Mononuclear cell (primary cell): Measurements from ENCODE around the gene COQ3. TPM values are rescaled to one million over a fixed set of nuclear protein-coding genes. Genes with fewer than 3 reads are reported as not detected.
"Not testable (repeated sequence)": the region's sequence is repeated elsewhere in the genome, so short reads cannot be mapped to it uniquely, and the experiment has no call there.

Source experiments
- H3K27me3 ChIP-seq: 2 replicates; pipeline ENCODE4 v1.6.0; 2011; ENCODE audit warnings: low read length, control low read depth; ENCODE audit not compliant: insufficient read depth
- H3K4me1 ChIP-seq: 2 replicates; pipeline ENCODE4 v1.5.1; 2011; ENCODE audit warnings: mild to moderate bottlenecking, low read length, control low read depth; ENCODE audit not compliant: insufficient read depth
- H3K4me3 ChIP-seq: 2 replicates; pipeline ENCODE4 v1.5.1; 2011; ENCODE audit warnings: mild to moderate bottlenecking, low read length, moderate library complexity
- H3K9me3 ChIP-seq: 2 replicates; pipeline ENCODE4 v1.5.1; 2011; ENCODE audit warnings: low read depth, mild to moderate bottlenecking, control low read depth, low read length
- total RNA-seq: library from RNA; depleted of rRNA; stranded (reverse); fragments of >200 nt; gene quantifications from one replicate; pipeline ENCODE4 v1.2.3, GENCODE V29; 2012

COQ3 gene
- total RNA-seq, 1 donor: 1.0 TPM

DNA sequence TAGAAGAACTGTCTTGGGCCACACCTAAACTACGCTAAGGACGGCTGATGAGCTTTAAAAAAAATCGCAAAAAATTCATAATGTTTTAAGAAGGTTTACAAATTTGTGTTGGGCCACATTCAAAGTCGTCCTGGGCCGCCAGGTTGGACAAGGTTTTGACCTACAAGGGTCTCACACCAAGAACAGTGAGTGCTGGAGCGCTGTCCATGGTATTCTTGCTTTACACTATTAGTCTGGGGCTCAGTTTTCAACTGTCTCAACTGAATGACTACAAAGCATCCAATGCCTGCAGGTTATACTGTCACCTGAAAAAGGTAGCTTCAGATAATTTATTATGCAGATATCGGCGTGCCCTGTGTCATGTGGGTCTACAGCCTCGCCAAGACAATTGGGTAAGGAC lies 40.9 kb downstream of the COQ3 start:
- no peak overlapping the region for H3K4me3 ChIP-seq
- peaks cover 45% of the 10 kb centered on the region for H3K27me3 ChIP-seq
- peaks cover 4% of the 10 kb centered on the region for H3K4me1 ChIP-seq
- H3K9me3 ChIP-seq: no peaks in the 10 kb centered on the region

DNA sequence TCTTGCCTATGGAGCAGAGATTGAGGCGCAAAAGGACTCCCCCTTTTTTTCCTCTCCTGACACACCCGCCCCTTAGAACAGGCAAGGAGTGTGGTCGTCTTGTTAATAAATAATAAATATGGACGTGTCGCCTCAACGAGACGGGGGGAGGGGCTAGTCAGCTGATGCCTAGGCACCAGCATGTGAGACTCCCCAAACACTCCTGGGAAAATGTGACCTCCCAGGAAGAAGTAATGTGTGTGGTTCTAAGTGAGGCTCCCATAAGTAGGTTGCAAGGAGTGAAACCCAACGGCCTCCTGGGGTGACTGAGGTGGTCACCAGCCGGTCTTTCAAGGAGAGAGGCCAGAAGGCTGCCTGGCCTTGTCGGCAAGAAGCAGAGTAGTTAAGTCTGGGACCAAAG lies 43.4 kb downstream of the COQ3 start:
- no peak overlapping the region for H3K4me3 ChIP-seq
- H3K27me3 ChIP-seq: peaks cover 62% of the 10 kb centered on the region
- H3K9me3 ChIP-seq: no peaks in the 10 kb centered on the region

DNA sequence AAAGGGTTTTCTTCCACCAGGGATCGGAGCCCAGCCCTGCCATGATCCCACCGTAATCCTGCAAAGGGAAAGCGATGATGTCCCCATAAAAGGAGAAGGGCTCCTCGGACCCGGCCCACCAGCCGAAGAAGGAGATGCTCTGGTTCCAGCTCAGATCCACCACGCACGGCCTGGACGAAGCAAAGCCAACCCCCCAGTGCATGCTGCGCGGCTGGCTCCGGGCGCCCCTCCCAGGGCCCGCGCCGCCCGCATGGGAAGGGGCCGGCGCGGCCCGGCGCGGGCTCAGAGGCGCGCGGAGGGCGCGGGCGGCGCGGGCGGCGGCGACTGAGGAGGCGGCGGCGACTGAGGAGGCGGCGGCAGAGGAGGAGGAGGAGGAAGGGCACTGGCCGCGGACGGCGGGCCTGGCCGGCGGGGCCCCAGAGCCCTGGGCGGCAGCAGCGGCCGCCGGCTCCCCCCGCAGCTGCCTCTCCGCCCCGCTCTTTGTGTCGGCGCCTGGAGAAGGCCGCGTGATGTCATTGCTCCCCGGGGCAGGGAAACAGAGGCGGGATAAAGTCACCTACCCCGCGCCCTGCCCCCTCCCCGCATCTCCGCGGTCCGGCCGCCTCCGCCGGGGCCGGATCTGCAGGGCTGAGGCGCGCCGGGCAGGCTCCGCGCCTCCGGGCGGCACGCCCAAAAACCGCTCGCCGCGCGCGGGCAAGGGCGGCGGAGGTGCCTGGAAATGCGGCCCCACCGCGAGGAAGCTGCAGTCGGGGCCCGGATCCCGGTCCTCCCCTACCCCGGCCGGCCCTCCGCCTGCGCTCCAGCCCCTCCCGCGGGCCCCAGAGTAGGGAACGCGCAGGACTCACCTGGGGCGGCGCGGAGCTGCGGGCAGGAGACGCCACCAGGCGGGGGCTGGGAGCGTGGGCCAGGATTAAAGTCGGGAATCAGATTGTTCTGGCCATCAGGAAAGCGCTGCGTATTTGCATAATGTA lies 44.5 kb downstream of the COQ3 start, which contains the start of gene FAXC:
TSS of gene FAXC (minus strand) at position 504 of the 971 bp plus-strand sequence. CDS start at position 202, 302 bp downstream.
- no peaks in the 10 kb centered on the region for H3K9me3 ChIP-seq
- peaks cover 69% of the 10 kb centered on the region for H3K27me3 ChIP-seq
- H3K4me1 ChIP-seq: peaks cover 4% of the 10 kb centered on the region
- no peak within 1 kb of the TSS for H3K4me3 ChIP-seq

More for the DNA sequence above, 43.4 kb downstream of the COQ3 start:
- peaks cover 4% of the 10 kb centered on the region for H3K4me1 ChIP-seq

DNA sequence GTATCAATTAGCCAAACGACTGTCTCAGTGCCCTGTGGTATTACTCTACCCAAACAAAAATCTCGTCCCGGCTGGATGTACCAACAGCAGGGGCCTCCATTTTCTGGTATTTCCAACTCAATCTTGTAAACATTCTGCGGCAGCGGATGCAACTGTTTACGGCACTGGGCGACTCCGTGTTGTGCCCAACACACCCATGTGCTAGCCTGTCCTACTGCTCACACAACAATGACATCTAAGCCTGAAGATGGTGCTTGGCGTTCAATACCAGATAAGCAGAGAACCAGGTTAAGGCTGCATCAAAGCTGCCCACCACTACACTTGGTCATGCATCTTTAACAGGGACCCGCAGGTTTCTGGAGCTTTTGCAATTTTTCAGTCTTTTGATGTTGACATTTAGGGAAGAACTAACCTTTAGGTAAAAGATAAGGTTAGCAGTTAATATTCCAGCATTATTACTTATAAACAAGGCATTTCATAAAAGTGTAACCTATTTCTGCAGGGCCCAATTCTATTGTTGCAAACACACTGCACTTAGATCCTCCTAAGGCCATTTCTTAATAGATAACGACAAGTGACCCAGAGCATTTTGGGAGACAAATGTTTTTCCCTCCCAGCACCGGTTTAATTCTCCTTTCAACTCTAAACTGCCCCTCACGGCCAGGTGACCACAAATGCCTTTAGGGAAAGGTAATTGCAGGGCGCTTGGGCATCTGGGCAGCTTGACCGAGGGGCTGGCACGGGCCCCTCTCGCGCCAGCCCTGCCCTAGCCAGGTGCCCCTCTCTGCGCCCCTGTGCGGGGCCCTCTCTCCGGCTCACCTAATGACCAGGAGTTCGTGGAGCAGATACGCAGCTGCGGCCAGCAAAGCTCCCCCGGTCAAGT lies 45.5 kb downstream of the COQ3 start:
- no peak overlapping the region for H3K4me3 ChIP-seq
- no peaks in the 10 kb centered on the region for H3K9me3 ChIP-seq
- H3K27me3 ChIP-seq: peaks cover 69% of the 10 kb centered on the region
- H3K4me1 ChIP-seq: peaks cover 4% of the 10 kb centered on the region

DNA sequence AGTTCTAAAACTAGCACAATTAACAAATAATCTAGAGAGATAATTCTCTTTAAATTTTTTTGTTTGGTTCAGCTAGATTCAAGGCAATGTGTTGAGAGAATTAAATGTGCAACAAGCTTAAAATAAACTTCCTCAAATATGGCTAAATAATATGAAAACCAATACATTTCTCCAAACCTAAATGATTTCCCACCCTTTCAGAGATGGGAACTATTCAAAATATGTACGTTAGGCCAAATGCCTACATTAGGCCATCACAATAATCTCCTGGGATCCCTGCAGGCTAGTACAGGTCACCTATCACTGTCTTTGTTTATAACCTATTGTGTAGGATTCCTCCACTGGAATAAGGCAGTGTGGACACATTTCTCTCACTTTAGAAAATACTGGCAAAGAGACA lies 46.2 kb downstream of the COQ3 start:
- Histone ChIP-seq H3K4me3 (no peak overlapping the region), H3K27me3 (peaks cover 65% of the 10 kb centered on the region), H3K4me1 (peaks cover 4% of the 10 kb centered on the region), H3K9me3 (no peaks in the 10 kb centered on the region)

DNA sequence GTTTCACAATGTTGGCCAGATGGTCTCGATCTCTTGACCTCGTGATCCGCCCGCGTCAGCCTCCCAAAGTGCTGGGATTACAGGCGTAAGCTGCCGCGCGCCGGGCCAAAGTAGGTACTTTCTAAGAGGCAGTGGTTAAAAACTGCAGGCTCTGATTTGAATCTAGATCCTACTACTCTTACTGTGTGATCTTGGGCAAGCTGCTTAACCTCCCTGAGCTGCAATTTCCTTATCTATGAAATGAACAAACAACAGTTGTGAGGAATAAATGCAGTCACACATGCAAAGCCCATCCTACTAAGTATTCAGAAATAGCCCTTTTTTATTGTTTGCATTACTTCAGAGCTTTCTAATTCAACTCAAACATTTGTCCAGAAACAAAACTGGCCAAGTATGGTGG lies 47.4 kb downstream of the COQ3 start:
- Histone ChIP-seq H3K27me3 (peaks cover 62% of the 10 kb centered on the region), H3K9me3 (no peaks in the 10 kb centered on the region), H3K4me3 (no peak overlapping the region), H3K4me1 (peaks cover 4% of the 10 kb centered on the region)

DNA sequence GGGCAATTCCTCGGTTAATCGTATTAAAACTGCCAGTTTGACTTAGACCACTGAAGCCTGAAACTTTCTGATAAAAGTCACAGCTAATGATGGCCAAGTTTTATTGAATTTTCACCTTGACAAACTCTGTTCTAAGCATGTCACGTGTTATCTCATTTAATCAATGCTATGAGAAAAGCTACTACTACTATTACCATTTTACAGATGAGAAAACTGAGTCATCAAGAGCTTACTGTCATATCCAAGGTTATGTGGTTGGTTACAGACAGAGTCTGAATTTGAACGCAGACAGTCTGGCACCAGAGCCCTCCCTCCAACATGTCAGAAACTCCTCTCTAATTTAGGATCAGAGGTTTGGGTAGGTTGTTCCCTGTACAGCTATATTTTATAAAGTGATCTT lies 48.8 kb downstream of the COQ3 start:
- H3K4me3 ChIP-seq: no peak overlapping the region
- H3K4me1 ChIP-seq: peaks cover 4% of the 10 kb centered on the region
- H3K9me3 ChIP-seq: no peaks in the 10 kb centered on the region
- H3K27me3 ChIP-seq: peaks cover 48% of the 10 kb centered on the region

GRCh38 chr6:99344289-99344688 lies 49.7 kb downstream of the COQ3 start:
- Histone ChIP-seq H3K27me3 (peaks cover 46% of the 10 kb centered on the region), H3K4me3 (no peak overlapping the region), H3K9me3 (no peaks in the 10 kb centered on the region), H3K4me1 (no peaks in the 10 kb centered on the region)

DNA sequence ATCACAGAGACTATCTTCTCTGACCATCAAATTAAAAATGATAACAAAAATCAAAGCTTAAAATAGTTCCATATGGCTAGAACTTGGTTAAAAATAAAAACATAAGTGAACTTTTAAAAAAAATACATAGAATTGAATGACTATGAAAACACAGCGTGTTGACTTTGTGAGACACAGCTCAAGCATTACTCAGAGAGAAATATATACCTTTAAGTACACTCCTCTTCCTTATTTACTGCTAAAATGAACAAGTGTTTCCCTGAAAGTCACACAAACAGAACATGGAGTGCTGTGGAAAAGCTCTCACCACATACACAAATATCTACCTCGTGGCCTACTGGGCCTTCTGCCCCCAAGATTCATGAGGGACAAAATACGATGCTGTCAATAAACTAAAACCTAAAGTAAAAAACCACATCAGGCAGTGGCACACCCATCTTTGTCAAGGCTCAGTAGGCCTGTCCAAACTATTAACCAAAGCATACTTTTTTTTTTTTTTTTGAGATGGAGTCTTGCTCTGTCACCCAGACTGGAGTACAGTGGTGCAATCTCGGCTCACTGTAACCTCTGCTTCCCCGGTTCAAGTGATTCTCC lies 52.0 kb downstream of the COQ3 start:
- Histone ChIP-seq H3K4me1 (no peaks in the 10 kb centered on the region), H3K27me3 (peaks cover 33% of the 10 kb centered on the region), H3K9me3 (no peaks in the 10 kb centered on the region), H3K4me3 (no peak overlapping the region)

DNA sequence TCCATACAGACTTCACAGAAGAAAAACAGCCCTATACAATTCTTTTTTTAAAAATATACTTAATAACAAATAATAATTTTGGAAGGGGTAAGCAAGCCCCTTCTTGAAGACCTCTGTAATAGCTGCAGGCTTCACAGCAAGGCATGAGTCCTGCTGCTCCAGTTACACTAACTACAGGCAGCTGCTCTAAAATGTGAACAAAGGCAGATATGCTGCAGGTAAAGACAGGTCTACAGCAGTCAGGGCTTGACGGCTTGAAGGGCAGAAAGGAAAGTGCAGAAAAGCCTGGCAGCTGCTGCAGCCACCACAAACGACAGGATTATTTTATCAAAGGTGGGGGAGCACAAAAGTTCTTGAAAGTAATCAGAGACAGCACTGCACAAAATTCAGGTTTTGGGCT lies 55.8 kb downstream of the COQ3 start:
- Histone ChIP-seq H3K27me3 (peaks cover 28% of the 10 kb centered on the region), H3K4me3 (no peak overlapping the region), H3K9me3 (no peaks in the 10 kb centered on the region), H3K4me1 (no peaks in the 10 kb centered on the region)

- not testable (repeated sequence) for H3K4me1 ChIP-seq, H3K9me3 ChIP-seq
- H3K27me3 ChIP-seq: peaks cover 20% of the 10 kb centered on the region
These were observed 58.7 kb downstream of the COQ3 start for GRCh38 chr6:99335298-99335697.

DNA sequence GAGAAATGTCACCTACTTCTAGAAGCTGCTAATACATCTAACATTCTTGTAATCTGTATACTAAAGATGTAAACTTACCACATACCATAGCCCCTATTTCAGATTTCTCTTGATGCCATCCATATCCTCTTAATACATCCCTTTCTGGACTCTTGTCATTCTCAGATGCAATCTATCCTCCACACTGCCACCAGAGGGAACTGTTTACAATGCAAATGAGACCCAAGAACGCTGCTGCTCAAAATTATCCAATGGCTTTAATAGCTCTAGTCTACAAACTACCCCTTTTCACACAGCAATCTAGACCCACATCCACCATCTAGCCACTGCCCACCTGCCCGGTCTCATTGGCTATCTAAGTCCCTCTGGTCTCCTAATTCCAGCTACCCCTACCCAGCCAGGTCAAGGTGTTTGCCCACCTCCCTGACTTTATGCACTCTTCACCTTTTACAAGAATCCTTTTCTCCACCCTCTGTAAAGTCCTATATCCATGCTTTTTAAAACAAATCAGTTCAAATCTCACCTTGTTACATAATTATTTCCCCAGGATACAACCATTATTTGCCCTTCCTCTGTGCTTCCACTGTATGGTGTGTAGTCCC lies 59.4 kb downstream of the COQ3 start:
- H3K4me3 ChIP-seq: no peak overlapping the region
- H3K9me3 ChIP-seq: no peaks in the 10 kb centered on the region
- no peaks in the 10 kb centered on the region for H3K4me1 ChIP-seq
- H3K27me3 ChIP-seq: peaks cover 20% of the 10 kb centered on the region

More at GRCh38 chr6:99335298-99335697, 58.7 kb downstream of the COQ3 start:
- H3K4me3 ChIP-seq: not testable (repeated sequence)

DNA sequence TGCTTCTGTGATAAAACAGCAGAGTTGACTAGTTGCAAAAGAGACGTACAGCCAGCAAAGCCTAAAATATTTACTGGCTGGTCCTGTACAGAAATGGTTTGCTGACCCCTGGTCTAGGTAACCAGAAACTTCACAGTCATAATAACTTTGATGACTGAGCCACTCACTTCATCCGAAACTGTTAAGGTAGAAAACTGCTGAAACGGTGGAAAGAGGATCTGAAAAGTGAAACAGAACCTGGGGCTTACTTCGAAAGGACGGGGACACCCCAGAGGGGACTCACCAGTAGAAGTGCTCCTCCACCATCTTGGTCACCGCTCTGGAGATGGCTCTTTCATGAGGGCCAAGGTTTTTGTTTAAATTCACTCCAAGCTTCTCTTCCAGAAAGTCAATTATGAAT lies 60.9 kb downstream of the COQ3 start:
- no peaks in the 10 kb centered on the region for H3K4me1 ChIP-seq
- H3K4me3 ChIP-seq: no peak overlapping the region
- no peaks in the 10 kb centered on the region for H3K9me3 ChIP-seq
- peaks cover 8% of the 10 kb centered on the region for H3K27me3 ChIP-seq

GRCh38 chr6:99331531-99331930 lies 62.5 kb downstream of the COQ3 start:
- H3K9me3 ChIP-seq: no peaks in the 10 kb centered on the region
- H3K27me3 ChIP-seq: peaks cover 4% of the 10 kb centered on the region
- H3K4me1 ChIP-seq: no peaks in the 10 kb centered on the region
- H3K4me3 ChIP-seq: no peak overlapping the region
